Measurements from ENCODE around the gene SULT1C4. TPM values are rescaled to one million over a fixed set of nuclear protein-coding genes. Genes with fewer than 3 reads are reported as not detected.

Gene SULT1C4
- total RNA-seq, 1 experiment from 2014 or later: not detected

DNA sequence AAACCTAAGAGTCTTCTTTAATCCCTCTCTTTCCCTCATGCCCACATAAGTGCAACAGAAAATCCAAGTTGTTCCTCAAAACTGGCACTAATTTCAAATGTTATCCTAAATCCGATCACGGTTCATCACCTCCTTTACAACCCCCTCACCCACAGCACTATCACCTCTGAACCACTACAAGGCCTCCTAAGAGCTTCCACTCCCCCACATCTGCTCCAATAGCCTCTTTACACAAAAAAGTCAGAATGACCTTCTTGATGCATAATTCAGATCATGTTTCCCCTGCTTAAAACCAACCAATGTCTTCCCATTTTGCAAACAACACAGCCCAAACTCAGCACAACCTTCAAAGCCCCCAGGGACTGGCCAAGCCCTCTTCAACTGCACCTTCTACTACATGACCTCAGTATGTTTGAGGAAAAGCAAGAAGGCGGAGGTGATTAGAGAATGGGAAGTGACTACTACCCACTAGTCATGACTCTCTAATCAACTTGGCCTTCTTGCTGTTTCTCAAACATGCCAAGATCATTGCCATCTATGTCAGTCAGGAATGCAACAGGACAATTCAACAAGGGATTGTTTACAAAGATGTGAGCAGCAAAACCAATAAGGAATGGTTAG lies 36.6 kb downstream of the SULT1C4 start:
- POLR2A ChIA-PET: no interaction called here
- H3K9me3 ChIP-seq (ENCODE audit: control insufficient read depth, insufficient read depth, low read depth, low read length): no peaks in the 10 kb centered on the region
- ATAC-seq (no peak), DNase-seq (ENCODE audit: low read depth, low spot score) (no peak)
- CTCF ChIA-PET: no interaction called here
- no peaks in the 10 kb centered on the region for H3K27me3 ChIP-seq (ENCODE audit: control insufficient read depth, insufficient read depth, low read length)
- no peak overlapping the region for H3K27ac ChIP-seq (ENCODE audit: low read length)
- no peaks in the 10 kb centered on the region for H3K4me1 ChIP-seq (ENCODE audit: control insufficient read depth, insufficient read depth, low read length)
- intact Hi-C loops (cut with micrococcal nuclease; ENCODE audit: unreplicated experiment): no loop called here
- BruUV-seq (replicated peaks): no TSS peak
- no peaks in the 10 kb centered on the region for H3K36me3 ChIP-seq (ENCODE audit: control insufficient read depth, insufficient read depth, low read length)
- in situ Hi-C loops (cut with HindIII; ENCODE audit: low pct_unique_long_range_greater_than_20kb, low sequenced_read_pairs): no loop called here
- no peak overlapping the region for H3K4me3 ChIP-seq (ENCODE audit: low read depth in 2 of 2, low read length in 2 of 2)
- TF ChIP-seq TCF7L2 (IDR thresholded peaks at IDR 0.05; ENCODE audit: low read depth, low read length) (no peak), SIN3A (IDR thresholded peaks at IDR 0.05; ENCODE audit: borderline replicate concordance, insufficient read depth, low read depth, low read length) (no peak), POLR2AphosphoS5 (IDR thresholded peaks at IDR 0.05; ENCODE audit: low read depth, low read length) (no peak)
- TF ChIP-seq, protein P1, sequence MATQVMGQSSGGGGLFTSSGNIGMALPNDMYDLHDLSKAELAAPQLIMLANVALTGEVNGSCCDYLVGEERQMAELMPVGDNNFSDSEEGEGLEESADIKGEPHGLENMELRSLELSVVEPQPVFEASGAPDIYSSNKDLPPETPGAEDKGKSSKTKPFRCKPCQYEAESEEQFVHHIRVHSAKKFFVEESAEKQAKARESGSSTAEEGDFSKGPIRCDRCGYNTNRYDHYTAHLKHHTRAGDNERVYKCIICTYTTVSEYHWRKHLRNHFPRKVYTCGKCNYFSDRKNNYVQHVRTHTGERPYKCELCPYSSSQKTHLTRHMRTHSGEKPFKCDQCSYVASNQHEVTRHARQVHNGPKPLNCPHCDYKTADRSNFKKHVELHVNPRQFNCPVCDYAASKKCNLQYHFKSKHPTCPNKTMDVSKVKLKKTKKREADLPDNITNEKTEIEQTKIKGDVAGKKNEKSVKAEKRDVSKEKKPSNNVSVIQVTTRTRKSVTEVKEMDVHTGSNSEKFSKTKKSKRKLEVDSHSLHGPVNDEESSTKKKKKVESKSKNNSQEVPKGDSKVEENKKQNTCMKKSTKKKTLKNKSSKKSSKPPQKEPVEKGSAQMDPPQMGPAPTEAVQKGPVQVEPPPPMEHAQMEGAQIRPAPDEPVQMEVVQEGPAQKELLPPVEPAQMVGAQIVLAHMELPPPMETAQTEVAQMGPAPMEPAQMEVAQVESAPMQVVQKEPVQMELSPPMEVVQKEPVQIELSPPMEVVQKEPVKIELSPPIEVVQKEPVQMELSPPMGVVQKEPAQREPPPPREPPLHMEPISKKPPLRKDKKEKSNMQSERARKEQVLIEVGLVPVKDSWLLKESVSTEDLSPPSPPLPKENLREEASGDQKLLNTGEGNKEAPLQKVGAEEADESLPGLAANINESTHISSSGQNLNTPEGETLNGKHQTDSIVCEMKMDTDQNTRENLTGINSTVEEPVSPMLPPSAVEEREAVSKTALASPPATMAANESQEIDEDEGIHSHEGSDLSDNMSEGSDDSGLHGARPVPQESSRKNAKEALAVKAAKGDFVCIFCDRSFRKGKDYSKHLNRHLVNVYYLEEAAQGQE (IDR thresholded peaks at IDR 0.05; ENCODE audit: insufficient read depth in 1 of 2, low read depth in 2 of 2, low read length in 1 of 2): no peak
- TF ChIP-seq, protein P2, sequence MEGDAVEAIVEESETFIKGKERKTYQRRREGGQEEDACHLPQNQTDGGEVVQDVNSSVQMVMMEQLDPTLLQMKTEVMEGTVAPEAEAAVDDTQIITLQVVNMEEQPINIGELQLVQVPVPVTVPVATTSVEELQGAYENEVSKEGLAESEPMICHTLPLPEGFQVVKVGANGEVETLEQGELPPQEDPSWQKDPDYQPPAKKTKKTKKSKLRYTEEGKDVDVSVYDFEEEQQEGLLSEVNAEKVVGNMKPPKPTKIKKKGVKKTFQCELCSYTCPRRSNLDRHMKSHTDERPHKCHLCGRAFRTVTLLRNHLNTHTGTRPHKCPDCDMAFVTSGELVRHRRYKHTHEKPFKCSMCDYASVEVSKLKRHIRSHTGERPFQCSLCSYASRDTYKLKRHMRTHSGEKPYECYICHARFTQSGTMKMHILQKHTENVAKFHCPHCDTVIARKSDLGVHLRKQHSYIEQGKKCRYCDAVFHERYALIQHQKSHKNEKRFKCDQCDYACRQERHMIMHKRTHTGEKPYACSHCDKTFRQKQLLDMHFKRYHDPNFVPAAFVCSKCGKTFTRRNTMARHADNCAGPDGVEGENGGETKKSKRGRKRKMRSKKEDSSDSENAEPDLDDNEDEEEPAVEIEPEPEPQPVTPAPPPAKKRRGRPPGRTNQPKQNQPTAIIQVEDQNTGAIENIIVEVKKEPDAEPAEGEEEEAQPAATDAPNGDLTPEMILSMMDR (IDR thresholded peaks at IDR 0.05): no peak

DNA sequence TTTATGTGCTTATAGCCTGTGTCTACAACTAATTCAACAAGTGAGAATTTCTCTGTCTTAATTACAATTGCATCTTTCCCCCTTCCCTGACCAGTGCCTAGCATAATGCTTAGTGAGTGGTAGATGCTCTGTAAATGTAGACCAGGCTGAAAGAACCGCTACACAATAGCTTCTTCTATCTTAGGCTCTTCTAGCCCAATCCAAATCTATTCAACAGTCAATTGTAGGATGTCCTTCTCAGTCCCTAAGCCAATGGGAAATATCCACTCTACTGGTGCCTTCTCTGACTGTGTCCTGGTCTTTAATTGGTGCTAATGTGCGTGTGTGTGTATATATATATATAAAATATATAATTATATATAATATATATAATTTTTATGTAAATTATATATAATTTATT lies 37.2 kb downstream of the SULT1C4 start:
- intact Hi-C loops (cut with micrococcal nuclease; ENCODE audit: unreplicated experiment): no loop called here
- Histone ChIP-seq H3K27ac (ENCODE audit: low read length) (no peak overlapping the region), H3K4me3 (ENCODE audit: low read depth in 2 of 2, low read length in 2 of 2) (no peak overlapping the region), H3K4me1 (ENCODE audit: control insufficient read depth, insufficient read depth, low read length) (no peaks in the 10 kb centered on the region), H3K27me3 (ENCODE audit: control insufficient read depth, insufficient read depth, low read length) (no peaks in the 10 kb centered on the region), H3K9me3 (ENCODE audit: control insufficient read depth, insufficient read depth, low read depth, low read length) (no peaks in the 10 kb centered on the region), H3K36me3 (ENCODE audit: control insufficient read depth, insufficient read depth, low read length) (no peaks in the 10 kb centered on the region)
- CTCF ChIA-PET: no interaction called here
- DNase-seq (ENCODE audit: low read depth, low spot score): no peak
- in situ Hi-C loops (cut with HindIII; ENCODE audit: low pct_unique_long_range_greater_than_20kb, low sequenced_read_pairs): no loop called here
- ATAC-seq: no peak
- no TSS peak for BruUV-seq (replicated peaks)
- TF ChIP-seq TCF7L2 (IDR thresholded peaks at IDR 0.05; ENCODE audit: low read depth, low read length): no peak
- no peak for TF ChIP-seq SIN3A (IDR thresholded peaks at IDR 0.05; ENCODE audit: borderline replicate concordance, insufficient read depth, low read depth, low read length)
- TF ChIP-seq POLR2AphosphoS5 (IDR thresholded peaks at IDR 0.05; ENCODE audit: low read depth, low read length): no peak
- TF ChIP-seq, protein P1 (IDR thresholded peaks at IDR 0.05; ENCODE audit: insufficient read depth in 1 of 2, low read depth in 2 of 2, low read length in 1 of 2): no peak
- TF ChIP-seq, protein P2 (IDR thresholded peaks at IDR 0.05): no peak
- POLR2A ChIA-PET: no interaction called here

Measured in Panc1 (cell line).